Mononuclear cell (primary cell): ENCODE results near the gene GALNT14. TPM values are rescaled to one million over a fixed set of nuclear protein-coding genes. Genes with fewer than 3 reads are reported as not detected.
"Not testable (repeated sequence)": the region's sequence is repeated elsewhere in the genome, so short reads cannot be mapped to it uniquely, and the experiment has no call there.

ENCODE experiments used
- H3K27me3 ChIP-seq: 2 replicates; pipeline ENCODE4 v1.6.0; 2011; ENCODE audit warnings: low read length, control low read depth; ENCODE audit not compliant: insufficient read depth
- H3K4me1 ChIP-seq: 2 replicates; pipeline ENCODE4 v1.5.1; 2011; ENCODE audit warnings: mild to moderate bottlenecking, low read length, control low read depth; ENCODE audit not compliant: insufficient read depth
- H3K4me3 ChIP-seq: 2 replicates; pipeline ENCODE4 v1.5.1; 2011; ENCODE audit warnings: mild to moderate bottlenecking, low read length, moderate library complexity
- H3K9me3 ChIP-seq: 2 replicates; pipeline ENCODE4 v1.5.1; 2011; ENCODE audit warnings: low read depth, mild to moderate bottlenecking, control low read depth, low read length
- total RNA-seq: library from RNA; depleted of rRNA; stranded (reverse); fragments of >200 nt; gene quantifications from one replicate; pipeline ENCODE4 v1.2.3, GENCODE V29; 2012

The GALNT14 gene
- total RNA-seq, 1 donor = 0.31 TPM

DNA sequence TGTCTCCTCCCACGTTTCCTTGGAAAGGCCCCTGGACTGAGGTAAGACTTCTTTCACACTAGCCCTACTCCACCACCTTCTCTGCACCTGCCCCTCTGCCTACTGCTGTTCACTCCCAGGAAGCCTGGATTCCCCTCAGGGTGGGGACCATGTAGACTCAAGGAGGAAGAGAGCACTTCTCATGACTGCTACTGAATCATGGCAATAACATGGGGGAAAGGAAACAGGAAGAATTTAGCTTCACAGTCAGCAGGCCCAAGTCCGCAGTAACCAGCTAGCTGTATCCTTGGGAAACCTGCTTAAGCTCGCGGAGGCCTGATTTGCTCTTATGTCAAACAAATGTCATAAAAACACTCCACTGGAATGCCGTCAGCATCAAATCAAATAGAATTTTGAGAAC is 204.7 kb downstream of the GALNT14 start:
- Histone ChIP-seq H3K27me3 (no peaks in the 10 kb centered on the region), H3K4me1 (peaks cover 8% of the 10 kb centered on the region), H3K4me3 (no peak overlapping the region), H3K9me3 (no peaks in the 10 kb centered on the region)

DNA sequence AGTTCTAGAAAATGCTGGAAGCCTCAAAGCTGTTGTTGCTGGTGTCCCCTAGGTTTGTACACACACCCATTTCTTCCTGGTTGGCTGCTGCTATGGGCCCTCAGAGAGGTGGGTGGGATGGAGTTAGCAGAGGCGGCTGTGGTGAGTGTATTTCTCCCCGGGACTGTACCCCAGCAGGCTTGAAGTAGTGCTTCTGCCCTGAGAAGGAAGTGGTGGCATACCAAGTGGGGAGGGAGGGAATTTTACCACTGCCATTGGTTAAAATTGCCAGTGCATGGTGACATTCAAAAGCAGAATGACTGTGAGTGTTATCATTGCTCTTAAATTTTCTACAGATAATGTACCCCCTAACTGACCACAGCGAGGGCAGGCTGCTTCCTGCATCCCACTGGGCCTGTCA is 205.4 kb downstream of the GALNT14 start:
- no peaks in the 10 kb centered on the region for H3K27me3 ChIP-seq
- H3K4me1 ChIP-seq = peaks cover 8% of the 10 kb centered on the region
- no peak overlapping the region for H3K4me3 ChIP-seq
- H3K9me3 ChIP-seq = no peaks in the 10 kb centered on the region

DNA sequence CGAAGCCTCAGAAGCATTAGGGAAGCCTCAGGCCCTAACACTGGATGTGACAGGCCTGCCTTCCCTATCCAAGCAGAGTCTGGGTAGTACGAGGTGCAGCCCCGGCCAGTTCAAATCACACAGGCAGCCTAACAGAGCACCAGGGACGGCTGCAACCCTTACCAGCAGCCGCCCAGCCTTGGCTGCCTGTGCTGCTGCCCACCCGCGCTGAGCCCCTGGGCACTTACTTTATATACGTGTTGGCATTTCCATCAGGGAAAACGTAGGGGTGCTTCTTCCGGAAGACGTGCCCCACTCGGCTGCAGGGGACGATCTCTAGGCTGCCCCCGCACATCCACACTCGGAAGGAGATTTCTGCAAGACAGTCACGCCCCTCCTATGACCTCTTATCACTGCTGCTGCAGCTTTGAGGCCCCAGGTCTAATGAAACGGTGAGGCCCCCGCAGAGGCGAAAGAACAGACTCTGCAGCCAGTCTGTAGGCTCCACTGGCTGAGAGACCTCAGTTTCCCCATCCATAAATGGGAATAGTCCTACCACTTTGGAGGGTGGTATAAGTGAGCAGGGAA is 206.3 kb downstream of the GALNT14 start:
- H3K27me3 ChIP-seq = no peaks in the 10 kb centered on the region
- peaks cover 8% of the 10 kb centered on the region for H3K4me1 ChIP-seq
- no peaks in the 10 kb centered on the region for H3K9me3 ChIP-seq
- no peak overlapping the region for H3K4me3 ChIP-seq

DNA sequence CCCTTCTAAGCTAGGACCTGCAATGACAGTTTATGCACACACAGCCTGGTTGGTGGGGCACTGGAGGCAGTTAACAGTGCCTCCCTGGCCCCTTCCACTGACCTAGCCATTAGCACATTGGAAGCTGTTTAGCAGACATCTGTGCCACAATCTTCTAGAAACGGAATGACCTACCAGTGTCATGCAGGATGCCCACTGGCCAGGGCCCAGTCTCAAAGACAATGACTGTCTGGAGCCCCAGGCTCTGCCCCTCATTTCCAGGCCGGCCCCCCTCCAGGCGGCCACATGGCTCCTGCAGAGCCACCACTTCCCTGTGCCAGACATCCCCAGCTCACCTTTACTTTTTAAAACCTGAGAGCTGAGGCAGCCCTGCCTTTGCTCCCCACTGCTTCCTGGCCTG is 207.5 kb downstream of the GALNT14 start:
- H3K4me3 ChIP-seq = no peak overlapping the region
- H3K9me3 ChIP-seq = no peaks in the 10 kb centered on the region
- peaks cover 8% of the 10 kb centered on the region for H3K4me1 ChIP-seq
- H3K27me3 ChIP-seq = no peaks in the 10 kb centered on the region

DNA sequence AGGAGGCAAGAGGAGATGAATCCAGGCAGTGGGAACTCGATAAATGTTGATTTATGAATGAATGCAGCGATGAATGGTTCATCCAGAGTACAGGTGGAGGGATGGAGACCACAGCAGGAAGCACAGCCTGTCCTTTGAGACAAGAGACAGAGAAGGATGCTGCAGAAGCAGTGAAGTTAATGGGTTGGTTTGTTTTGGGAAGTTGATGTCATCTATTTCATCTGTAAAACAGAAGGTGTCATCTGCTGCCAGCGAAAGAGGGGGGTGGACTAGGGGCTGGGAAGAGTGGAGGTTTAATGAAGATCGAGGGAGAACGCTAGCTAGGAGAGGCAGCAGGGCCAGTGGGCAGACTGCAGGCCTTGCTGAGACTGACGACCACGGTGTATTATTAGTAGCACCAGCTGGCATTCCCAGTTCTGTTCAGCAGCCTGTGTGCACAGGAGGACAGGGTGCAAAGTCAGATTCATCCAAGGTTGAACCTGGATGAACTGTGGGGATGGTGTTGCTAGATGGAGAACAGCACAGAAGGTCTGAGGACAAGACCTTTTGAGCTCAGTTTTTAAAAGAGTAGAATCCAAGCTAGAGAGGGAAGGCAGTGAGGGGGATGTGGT is 210.7 kb downstream of the GALNT14 start:
- Histone ChIP-seq H3K4me1 (no peaks in the 10 kb centered on the region), H3K9me3 (no peaks in the 10 kb centered on the region), H3K4me3 (no peak overlapping the region), H3K27me3 (no peaks in the 10 kb centered on the region)

DNA sequence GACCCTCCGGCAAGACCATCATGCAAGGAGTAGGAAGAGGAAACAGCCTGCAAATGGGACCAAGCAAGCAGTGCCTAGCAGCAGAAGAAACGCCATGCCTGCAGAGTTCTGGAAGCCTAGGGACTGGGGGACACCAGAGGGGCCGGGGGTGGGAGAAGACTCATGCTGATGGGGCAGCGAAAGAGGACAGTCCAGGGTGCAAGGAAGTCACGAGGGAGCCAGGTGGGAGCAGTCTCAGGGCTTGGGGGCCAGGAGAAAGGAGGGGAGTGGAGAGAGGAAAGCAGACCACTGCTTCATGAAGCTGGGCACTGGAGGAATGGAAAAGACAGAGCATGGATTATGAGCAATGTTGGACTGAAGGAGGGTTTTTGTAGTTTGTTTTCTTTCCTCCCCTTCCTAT is 211.6 kb downstream of the GALNT14 start:
- no peaks in the 10 kb centered on the region for H3K27me3 ChIP-seq
- H3K9me3 ChIP-seq = no peaks in the 10 kb centered on the region
- no peak overlapping the region for H3K4me3 ChIP-seq
- H3K4me1 ChIP-seq = no peaks in the 10 kb centered on the region

DNA sequence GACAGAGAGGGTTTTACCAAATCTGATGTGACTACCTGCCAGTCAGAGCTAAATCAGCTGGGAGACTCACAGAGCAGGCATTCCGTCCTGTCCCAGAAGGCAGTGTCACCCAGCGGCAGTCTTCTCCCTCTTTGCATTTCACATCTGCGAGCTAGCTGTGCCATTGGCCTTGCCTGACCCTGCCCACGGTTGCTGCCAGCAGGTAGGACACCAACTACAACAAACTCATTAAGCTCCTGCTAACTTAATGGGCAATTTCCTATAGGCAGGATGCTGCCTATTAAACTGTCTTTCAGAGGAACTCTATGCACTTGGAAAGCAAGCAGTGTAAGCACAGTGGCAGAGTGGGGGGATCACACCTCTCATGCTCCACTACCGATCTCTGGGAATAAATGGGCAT is 214.6 kb downstream of the GALNT14 start:
- Histone ChIP-seq H3K4me1 (no peaks in the 10 kb centered on the region), H3K4me3 (no peak overlapping the region), H3K9me3 (no peaks in the 10 kb centered on the region), H3K27me3 (no peaks in the 10 kb centered on the region)

DNA sequence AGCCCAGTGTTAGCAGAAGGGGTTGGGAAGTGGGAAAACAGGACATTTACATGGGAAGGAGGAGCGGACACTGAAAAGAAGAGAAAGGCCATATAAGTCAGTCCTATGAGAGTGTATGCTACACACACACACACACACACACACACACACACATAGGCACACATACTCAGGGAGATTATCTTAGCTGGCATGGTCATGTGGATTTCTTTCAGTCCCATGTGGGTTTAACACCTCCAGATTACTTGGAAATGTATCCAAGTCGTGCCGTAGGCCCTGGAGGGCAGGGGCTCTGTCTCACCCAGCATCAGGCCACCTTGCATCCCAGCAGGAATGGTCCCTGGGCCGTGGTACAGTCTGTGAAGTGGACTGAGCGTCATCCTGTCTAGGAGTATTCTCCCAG is 217.7 kb downstream of the GALNT14 start:
- H3K4me3 ChIP-seq = no peak overlapping the region
- H3K9me3 ChIP-seq = no peaks in the 10 kb centered on the region
- H3K4me1 ChIP-seq = no peaks in the 10 kb centered on the region
- no peaks in the 10 kb centered on the region for H3K27me3 ChIP-seq

DNA sequence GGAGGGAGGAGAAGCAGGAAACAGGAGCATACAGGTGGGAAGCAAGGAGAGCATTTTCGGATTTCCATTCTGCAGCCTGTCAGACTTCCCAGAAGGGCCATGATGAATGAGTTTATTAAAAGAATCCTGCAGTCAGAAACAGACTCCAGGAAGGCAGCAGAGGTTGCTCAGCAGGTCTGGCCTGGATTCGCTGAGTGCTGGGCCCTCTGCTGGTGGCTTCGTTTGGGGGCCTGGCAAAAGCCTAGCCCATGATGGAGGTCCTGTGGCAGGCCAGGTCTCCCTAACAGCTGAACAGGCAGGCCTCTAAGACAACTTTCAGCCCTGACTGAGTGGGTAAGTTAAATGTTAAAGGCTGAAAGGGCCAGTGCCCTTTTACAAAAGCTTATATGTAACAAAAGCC is 222.8 kb downstream of the GALNT14 start:
- Histone ChIP-seq H3K4me1 (no peaks in the 10 kb centered on the region), H3K27me3 (no peaks in the 10 kb centered on the region), H3K9me3 (no peaks in the 10 kb centered on the region), H3K4me3 (no peak overlapping the region)

DNA sequence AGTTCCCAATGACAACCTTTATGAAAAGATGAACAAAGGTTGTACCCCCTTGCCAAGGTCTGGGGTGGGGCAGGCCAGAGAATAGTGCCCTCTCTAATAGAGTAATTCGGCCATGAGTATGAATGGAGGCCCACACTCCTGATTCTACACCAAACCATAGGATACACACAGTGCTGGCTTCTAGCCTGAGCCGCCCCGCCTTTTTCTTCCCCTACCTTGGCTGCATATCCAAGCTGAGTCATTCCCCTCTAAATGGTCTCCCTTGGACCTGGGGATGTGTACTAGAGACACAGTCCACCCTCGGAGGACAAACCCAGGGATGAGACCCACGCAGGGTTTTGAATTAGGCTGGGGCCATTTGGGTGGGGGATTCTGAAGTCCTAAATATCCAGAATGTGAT is 223.8 kb downstream of the GALNT14 start:
- H3K4me1 ChIP-seq = no peaks in the 10 kb centered on the region
- no peaks in the 10 kb centered on the region for H3K9me3 ChIP-seq
- no peak overlapping the region for H3K4me3 ChIP-seq
- no peaks in the 10 kb centered on the region for H3K27me3 ChIP-seq

DNA sequence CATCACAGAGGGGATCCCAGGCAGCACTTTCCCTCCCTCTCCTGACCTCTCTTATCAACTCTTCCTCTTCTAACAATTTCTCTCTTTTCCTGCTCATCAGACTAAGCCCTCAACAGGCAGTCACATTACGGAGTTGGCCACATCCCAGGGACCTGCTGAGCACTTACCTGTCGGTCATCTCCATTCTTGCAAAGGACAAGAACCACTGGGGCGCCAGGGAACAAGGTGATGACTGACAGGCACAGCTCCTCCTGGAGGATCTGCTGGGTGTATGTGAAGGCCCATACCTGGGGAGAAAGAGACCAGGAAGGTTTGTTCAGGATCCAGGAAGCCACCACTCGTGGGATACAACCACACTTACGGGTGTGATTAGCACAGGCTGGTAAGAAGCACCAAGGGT is 226.2 kb downstream of the GALNT14 start:
- no peak overlapping the region for H3K4me3 ChIP-seq
- no peaks in the 10 kb centered on the region for H3K9me3 ChIP-seq
- H3K27me3 ChIP-seq = no peaks in the 10 kb centered on the region
- no peaks in the 10 kb centered on the region for H3K4me1 ChIP-seq

DNA sequence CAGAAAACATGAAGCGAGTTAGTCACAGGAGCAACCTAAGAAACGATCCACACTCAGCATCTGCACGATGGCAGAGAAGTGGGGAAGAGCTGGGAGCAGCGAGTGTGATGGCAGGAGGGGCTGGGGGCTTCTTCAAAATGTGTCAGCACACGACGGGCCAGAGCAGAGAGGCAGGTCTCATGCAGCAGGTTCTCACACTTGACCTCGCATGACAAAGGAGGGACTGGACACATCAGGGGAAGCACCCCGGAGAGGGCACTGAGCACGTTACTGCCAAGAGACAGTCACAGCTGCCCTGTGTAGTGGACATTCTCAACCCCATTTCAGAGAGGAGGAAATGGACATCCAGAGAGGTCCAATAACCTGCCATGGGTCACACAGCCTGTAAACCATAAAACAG is 226.9 kb downstream of the GALNT14 start:
- H3K4me1 ChIP-seq = no peaks in the 10 kb centered on the region
- H3K9me3 ChIP-seq = no peaks in the 10 kb centered on the region
- no peaks in the 10 kb centered on the region for H3K27me3 ChIP-seq
- no peak overlapping the region for H3K4me3 ChIP-seq

DNA sequence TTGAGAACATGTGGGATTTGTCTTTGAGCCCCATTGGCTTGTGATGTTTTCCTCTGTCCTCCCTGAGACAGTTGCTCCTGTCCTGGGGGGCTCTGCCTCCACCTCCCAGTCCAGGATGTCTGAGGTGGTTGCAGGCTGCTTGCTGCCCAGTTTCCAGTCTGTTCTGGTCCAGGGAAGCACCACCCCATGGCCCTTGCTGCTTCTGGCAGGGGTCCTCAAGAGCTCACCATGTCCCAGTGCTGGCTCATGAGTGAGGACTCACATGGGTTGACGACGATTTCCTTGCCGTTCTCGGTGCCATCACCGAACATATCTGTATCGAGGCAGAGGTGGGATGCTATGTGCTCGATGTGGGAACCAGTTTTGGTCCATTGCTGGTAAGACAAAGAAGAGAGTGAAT is 227.6 kb downstream of the GALNT14 start:
- H3K9me3 ChIP-seq = no peaks in the 10 kb centered on the region
- no peaks in the 10 kb centered on the region for H3K4me1 ChIP-seq
- H3K4me3 ChIP-seq = no peak overlapping the region
- no peaks in the 10 kb centered on the region for H3K27me3 ChIP-seq

DNA sequence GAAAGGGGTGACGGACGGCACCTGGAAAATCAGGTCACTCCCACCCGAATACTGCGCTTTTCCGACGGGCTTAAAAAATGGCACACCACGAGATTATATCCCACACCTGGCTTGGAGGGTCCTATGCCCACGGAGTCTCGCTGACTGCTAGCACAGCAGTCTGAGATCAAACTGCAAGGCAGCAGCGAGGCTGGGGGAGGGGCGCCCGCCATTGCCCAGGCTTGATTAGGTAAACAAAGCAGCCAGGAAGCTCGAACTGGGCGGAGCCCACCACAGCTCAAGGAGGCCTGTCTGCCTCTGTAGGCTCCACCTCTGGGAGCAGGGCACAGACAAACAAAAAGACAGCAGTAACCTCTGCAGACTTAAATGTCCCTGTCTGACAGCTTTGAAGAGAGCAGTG is 233.8 kb downstream of the GALNT14 start:
- H3K9me3 ChIP-seq, H3K4me3 ChIP-seq, H3K27me3 ChIP-seq, H3K4me1 ChIP-seq: not testable (repeated sequence)

DNA sequence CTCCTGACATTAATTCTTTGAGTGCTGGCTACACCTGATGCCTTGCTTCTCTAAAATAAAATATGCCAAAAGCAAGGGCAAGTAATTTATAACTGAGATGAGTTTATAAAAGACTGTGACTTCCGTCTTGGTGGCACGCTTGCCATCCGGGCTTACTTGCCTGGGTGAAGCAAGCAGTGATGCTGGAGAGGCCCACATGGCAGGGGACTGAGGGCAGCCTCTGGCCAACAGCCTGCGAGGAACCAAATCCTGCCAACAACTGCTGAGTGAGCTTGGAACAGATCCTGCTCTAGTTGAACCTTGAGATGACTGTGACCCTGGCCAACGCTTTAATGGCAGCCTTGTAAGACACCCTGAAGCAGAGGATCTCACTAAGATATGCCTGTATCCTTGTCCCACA is 234.9 kb downstream of the GALNT14 start:
- H3K4me1 ChIP-seq = no peaks in the 10 kb centered on the region
- no peak overlapping the region for H3K4me3 ChIP-seq
- no peaks in the 10 kb centered on the region for H3K27me3 ChIP-seq
- H3K9me3 ChIP-seq = no peaks in the 10 kb centered on the region

DNA sequence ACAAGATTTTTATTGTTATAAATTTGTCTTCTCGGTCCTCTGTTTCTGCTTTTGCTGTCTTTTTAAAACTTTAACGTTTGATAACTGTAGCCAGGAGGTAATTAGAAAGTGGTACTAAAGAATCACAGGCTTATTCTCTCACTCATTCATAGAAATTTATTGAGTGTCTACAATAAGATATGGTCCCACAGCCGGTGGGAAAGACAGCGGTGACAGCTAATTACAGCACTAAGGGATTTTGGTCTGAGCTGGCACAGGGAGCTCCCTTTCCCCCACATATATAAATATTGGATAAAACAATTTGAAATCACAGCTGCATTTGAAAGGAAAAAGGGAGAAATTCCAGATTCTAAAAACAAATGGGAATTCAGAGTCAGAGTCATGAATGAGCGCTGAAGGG is 237.9 kb downstream of the GALNT14 start:
- H3K27me3 ChIP-seq = no peaks in the 10 kb centered on the region

More for the DNA sequence above, 237.9 kb downstream of the GALNT14 start:
- no peak overlapping the region for H3K4me3 ChIP-seq
- H3K9me3 ChIP-seq = no peaks in the 10 kb centered on the region
- no peaks in the 10 kb centered on the region for H3K4me1 ChIP-seq
